H1 (cell line): ENCODE data around the gene MYO15B. TPM values are rescaled to one million over a fixed set of nuclear protein-coding genes. Genes with fewer than 3 reads are reported as not detected.

ENCODE experiments used
- KDM5A ChIP-seq: fragments of 200-600 bp; IDR thresholded peaks from 2 replicates; pipeline ENCODE4 v1.7.1; 2012; ENCODE audit warnings: mild to moderate bottlenecking, low read length, inconsistent platforms, mixed read lengths
- NRF1 ChIP-seq: IDR thresholded peaks from 2 replicates; pipeline ENCODE4 v1.6.1; 2011; ENCODE audit warnings: mild to moderate bottlenecking, low read depth, low read length, improper control_type of control experiment
- TAF7 ChIP-seq: optimal IDR thresholded peaks from 2 replicates; pipeline ENCODE3; 2011; ENCODE audit warnings: low read depth, mild to moderate bottlenecking, inconsistent platforms, low read length, moderate library complexity, borderline replicate concordance
- TBP ChIP-seq: IDR thresholded peaks from 2 replicates; pipeline ENCODE4 v1.6.1; 2011; ENCODE audit warnings: low read depth, low read length, improper control_type of control experiment
- polyA plus RNA-seq, 7 experiments: library from polyadenylated mRNA; depleted of rRNA in 3 of 7; stranded (reverse) in 5 of 7; unstranded in 2 of 7; fragments of >200 nt in 5 of 7; fragments of 200-250 nt in 2 of 7; gene quantifications; 1 replicate in 5 of 7; 2 replicates in 1 of 7; 4 replicates in 1 of 7; pipeline versions ENCODE4 v1.2.1 to v1.2.3, GENCODE V29; 2011 to 2013; ENCODE audit warnings: missing spikeins in 2 of 7, mixed read lengths in 2 of 7
- total RNA-seq: library from RNA; stranded (reverse); fragmentation: NEBNext Ultra II Directional; extraction: Animal tissue kit (Norgen Biotek cat#: 25700); gene quantifications from 2 replicates; pipeline ENCODE4 v1.2.1, GENCODE V29; 2021

The MYO15B gene
- total and polyA plus RNA-seq, 2 of the 8 experiments (the other 6 are each of a cell fraction or from before 2014, with no cell fraction given): 7.1 to 11.2 TPM

DNA sequence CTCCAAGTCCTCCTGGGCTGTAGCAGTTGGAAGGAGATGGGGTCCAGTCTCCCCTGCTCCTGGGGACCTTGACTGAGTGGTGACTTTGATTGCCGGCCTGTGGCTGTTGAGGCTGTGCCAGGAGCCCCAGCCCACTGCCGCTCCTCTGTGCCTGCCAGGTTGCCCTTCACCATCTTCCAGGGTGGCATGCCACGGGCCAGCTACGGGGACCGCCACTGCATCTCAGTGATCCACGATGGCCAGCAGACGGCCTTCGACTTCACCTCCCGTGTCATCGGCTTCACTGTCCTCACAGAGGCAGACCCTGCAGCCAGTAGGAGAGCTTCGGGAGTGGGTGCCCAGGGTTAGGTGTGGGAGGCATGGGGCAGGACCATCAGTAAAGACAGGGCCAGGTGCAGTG is 23.4 kb upstream of the MYO15B start (continued):
- TF ChIP-seq KDM5A (no peak), TAF7 (no peak), NRF1 (no peak), TBP (no peak)
- TF ChIP-seq, all 59 proteins: peak for 0
